ENCODE results near the gene LNP1.

DNA sequence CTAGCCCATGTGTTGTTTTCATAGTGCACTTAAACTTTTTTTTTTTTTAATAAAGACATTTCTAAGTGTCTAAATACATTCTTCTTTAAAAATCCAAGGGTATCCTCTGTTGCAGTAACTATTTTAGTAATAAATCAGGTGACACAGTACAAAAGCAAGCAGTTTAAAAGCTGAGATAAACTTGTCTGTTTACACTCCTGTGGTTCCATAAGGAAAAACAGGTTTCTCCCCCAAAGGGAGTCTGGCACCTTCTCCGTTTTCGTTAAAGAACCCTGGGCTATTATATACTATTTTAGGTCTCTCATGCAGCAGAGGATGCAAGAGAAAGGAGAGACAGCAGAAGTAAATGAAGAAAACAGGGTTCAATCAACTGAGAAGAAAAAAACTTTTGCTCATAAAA lies 47.9 kb downstream of the LNP1 start:
- TF ChIP-seq EZH2phosphoT487 (IDR thresholded peaks at IDR 0.05; ENCODE audit: insufficient read depth, low read depth) (no peak), EZH2 (IDR thresholded peaks at IDR 0.05; ENCODE audit: insufficient read depth, poor library complexity, severe bottlenecking) (no peak)

All from GM23248 (cell line).